SK-N-DZ (cell line): ENCODE results near the gene LGALS7.
A peak's percentile ranks its signal among the peaks of the same experiment; 100 is the strongest.

Experiments used
- DNase-seq: peaks from one replicate; pipeline ENCODE4 v3.0.0-alpha.2; 2015; ENCODE audit warnings: low spot score

The LGALS7 gene

DNA sequence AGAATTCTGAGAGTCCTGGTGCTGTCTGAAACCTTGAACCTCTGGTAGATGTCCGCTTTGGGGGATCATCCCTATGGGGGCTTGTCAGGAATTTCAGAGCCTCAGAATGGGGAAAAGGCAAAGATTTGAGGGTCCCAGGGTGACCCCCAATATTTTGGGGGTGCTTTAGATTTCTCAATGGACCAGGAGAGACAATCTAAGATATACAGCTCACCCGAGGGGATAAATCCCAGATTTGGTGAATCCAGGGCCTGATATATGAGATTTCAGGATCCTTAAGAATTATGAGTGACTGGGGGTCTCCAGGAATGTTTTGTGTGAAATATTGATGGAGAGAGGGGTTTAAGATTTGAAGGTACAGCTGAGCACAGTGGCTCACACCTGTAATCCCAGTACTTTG is 32.4 kb downstream of the LGALS7 start:
- DNase-seq = no peak

DNA sequence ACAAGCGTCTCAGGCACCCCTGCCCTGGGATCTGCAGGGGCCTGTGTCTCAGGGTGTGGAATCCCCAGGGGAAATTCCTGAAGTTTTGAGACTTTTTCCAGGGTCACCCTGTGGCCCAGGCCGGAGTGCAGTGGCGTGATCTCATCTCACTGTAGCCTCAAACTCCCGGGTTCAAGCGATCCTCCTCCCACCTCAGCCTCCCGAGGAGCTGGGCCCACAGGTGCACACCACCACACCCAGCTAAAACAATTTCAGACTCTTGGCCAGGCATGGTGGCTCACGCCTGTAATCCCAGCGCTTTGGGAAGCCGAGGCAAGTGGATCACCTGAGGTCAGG is 33.1 kb downstream of the LGALS7 start:
- DNase-seq = no peak

GRCh38 chr19:38739440-38740256 is 33.7 kb downstream of the LGALS7 start:
- no peak for DNase-seq

DNA sequence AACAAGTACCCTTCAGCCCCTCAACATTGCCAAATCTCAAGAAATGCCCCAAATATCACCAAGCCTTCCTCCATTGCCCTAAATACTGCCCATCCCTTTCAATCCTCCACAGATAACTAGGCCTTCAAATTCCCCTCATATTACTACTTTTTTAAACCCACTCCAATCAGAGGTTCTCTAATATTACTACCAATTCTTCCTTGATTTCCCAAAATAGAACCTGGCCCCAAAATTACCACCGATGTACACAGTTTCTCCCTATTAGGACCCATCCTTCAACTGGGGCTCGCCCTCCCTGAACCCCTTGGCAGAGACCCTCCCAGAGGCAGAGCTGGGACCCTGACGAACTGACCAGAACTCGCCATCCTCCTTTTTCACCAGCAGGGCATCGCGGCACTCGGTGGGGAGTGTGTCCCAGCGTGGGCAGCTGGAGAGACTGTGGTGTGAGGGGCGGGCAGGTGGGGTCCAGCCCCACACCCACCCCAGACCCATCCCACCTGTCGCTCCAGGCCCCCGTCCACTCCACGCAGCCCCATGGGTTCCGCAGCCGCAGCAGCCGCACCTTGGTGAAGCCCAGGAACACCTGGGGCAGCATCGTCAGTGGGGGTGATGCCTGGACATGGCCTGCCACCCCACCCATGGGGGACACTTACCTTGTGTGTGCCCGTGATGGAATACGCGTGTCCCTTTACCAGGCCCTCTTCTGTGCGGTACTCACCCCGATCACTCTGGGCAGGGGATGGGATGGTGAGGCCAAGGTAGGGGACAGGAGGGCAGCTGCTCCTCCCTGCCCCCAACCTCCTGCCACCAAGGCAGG is 35.2 kb downstream of the LGALS7 start:
- DNase-seq = no peak

DNA sequence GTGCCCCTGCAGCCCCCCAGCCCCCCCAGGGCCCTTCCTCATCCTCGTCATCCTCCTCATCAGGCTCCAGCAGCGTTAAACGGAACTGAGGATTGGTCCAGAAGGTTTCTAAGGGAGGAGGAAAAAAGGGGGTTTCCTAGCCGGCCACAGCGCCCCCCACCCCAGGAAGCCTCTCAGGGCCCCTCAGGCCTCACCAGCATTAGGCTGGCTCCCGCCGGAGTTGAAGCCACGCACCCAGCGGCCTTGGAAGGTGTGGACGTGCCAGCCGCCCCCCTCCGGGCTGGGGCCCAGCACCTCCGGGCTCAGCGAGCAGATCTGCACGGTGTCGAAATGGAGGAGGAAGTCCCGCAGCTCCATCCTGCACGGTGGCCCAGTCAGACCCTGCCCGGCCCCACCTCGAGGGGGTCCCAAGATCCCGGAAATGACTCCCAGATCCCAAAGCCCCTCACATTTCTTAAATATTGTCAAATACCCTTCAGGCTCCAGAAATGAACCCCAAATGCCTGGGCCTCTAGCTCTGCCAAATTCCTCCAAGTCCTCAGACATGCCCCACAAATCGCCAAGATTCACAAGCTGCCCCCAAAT is 35.9 kb downstream of the LGALS7 start:
- DNase-seq = no peak

DNA sequence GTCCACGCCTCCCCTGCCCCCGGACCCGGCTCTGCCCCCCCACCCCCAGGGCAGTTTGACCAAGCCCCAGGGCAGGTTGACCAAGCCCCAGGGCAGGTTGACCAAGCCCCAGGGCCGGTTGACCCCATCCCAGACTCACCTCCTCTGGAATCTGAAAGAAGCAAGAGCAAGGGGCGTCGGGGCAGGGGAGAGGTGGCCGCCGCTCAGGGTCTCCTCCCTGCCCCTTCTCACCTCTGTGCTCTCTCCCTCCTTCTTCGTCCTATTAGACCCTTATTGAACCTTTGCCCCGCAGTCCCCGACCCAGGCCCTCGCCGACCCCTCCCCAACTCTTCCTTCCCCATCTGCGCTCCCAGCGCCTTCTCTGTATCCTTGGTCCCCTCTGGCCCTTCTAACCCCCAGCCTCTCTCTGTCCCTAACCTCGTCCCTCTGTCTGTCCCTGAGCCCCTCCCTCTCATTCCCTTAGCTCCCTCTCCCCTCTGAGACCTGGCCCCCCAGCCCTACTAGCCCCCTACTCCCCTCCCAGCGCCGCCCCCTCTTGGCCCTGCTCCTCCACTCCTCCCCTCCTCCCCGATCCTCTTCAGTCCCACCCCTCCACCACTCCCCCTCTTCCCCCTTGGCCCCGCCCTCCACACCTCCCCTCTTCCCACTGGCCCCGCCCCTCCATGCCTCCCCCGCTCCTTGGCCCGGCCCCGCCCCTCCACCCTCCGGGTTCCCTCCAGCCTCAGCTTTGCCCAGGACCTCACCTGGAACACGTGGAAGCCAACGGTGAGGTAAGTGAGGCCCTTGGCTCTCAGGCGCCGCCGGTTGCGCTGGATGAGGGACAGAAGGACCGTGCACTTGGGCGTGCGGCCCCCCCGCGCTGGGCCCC is 36.7 kb downstream of the LGALS7 start:
- DNase-seq = no peak

DNA sequence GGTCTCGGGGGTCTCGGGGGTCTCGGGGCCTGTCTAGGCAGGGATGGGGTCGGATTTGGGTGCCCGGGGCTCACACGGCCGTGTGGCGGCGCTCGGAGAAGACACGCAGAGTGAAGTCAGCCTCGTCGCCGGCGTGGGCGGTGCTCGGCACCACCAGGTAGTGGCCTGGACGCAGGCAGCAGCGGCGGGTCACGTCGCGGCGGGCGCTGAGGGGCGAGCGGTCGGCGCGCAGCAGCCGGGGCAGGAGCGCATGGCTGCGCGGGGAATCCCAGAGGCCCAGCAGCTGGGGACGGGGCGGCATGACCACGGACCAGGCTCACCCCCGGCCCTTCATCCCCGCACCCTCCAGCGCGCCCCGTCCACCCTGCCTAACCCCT is 37.3 kb downstream of the LGALS7 start:
- no peak for DNase-seq

GRCh38 chr19:38735257-38735686 is 38.0 kb downstream of the LGALS7 start:
- DNase-seq = no peak

- DNase-seq = no peak
Observed at GRCh38 chr19:38734426-38735256, 38.7 kb downstream of the LGALS7 start.

DNA sequence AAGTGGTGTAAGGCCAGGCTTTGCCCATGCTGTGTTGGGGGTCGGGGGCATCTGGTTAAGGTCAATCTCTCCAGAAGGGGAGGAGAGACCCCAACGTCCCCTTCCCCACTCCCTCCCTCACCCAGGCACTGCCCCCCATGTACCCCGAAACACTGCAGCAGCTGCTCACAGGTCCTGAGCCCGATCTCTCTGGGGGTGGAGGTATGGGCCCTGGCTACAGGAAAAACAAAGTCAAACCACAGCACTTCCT is 39.2 kb downstream of the LGALS7 start:
- no peak for DNase-seq

GRCh38 chr19:38733493-38734175 is 39.7 kb downstream of the LGALS7 start:
- no peak for DNase-seq

- no peak for DNase-seq
Observed at GRCh38 chr19:38733241-38733492, 40.1 kb downstream of the LGALS7 start.

- no peak for DNase-seq
Observed at GRCh38 chr19:38731654-38732301, 41.5 kb downstream of the LGALS7 start.

- no peak for DNase-seq
Observed at GRCh38 chr19:38730731-38731589, 42.4 kb downstream of the LGALS7 start.

- no peak for DNase-seq
Observed at GRCh38 chr19:38730470-38730730, 42.9 kb downstream of the LGALS7 start.

GRCh38 chr19:38729653-38730469 is 43.5 kb downstream of the LGALS7 start:
- peak; percentile 51 for DNase-seq

DNA sequence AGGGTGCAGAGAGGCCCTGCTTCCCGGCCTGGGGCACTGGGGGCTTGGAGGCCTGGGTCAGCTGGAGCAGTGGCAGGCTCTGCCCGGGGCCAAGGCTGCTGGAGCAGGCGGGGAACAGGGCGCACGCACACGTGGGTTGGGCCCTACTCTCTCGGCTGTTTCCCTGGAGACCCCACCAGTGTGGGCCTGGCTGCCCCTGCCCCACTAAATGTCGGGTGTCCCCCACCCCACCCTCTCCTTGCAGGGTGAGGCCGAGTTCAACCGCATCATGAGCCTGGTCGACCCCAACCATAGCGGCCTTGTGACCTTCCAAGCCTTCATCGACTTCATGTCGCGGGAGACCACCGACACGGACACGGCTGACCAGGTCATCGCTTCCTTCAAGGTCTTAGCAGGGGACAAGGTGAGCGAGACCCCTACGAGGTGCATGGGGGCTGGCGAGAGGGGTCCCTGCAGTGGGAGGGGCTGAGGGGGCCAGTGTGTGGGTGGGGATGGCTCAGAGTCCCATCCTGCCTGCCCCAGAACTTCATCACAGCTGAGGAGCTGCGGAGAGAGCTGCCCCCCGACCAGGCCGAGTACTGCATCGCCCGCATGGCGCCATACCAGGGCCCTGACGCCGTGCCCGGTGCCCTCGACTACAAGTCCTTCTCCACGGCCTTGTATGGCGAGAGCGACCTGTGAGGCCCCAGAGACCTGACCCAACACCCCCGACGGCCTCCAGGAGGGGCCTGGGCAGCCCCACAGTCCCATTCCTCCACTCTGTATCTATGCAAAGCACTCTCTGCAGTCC is 44.4 kb downstream of the LGALS7 start:
- DNase-seq = no peak
